Measurements from ENCODE around the gene DEFB114. TPM values are rescaled to one million over a fixed set of nuclear protein-coding genes. Genes with fewer than 3 reads are reported as not detected.

DEFB114 gene
- not detected in 2 replicates for total RNA-seq

GRCh38 chr6:49964064-49964463 is at the start of gene DEFB114:
DEFB114 (minus strand) TSS chr6:49964164; CDS start chr6:49964105, 59 bp downstream.

GRCh38 chr6:49969605-49970004 is 5.6 kb upstream of the DEFB114 start, which contains the start of gene DEFB113:
DEFB113 (minus strand) TSS chr6:49969625; CDS start chr6:49969625, 0 bp downstream.

Other genes with a start within 250 kb of the DEFB114 start
- gene CRISP3, start 219.8 kb downstream of the DEFB114 start, total RNA-seq: 0.09 and 0.35 TPM in 2 replicates
- not detected in 2 replicates for gene PGK2, start 176.9 kb downstream of the DEFB114 start, total RNA-seq
- not detected in 2 replicates for gene CRISP1, start 97.6 kb downstream of the DEFB114 start, total RNA-seq
- gene DEFB113, start 5.5 kb upstream of the DEFB114 start, total RNA-seq: not detected in 2 replicates
- gene DEFB110, start 57.8 kb upstream of the DEFB114 start, total RNA-seq: not detected in 2 replicates
- not detected in 2 replicates for gene DEFB112, start 85.8 kb upstream of the DEFB114 start, total RNA-seq

Measured in airway epithelial cell (primary cell).